ENCODE results near the gene TXNL1.

The TXNL1 gene

DNA sequence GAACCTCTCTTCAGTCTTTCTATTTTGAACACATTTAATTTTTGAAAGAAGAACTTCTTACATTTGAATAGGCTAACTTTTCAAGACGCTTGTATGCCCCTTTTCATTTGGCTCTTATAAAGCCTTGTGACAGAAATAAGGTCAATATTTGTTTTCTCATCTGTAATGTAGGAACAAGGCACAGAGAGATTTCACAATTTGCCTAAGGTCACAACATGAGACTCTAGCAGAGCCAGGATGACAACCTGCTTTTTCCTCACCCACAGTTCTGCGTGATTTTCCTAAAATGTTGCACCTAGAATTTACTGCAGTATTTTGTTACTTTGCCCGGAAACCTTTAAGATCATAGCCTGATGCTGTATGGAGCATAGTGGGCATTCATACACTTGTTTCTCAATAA lies 67.4 kb downstream of the TXNL1 start:
- no peak for DNase-seq (ENCODE audit: low spot score)

- no peak for DNase-seq (ENCODE audit: low spot score)
Observed at GRCh38 chr18:56569416-56569815, 69.0 kb downstream of the TXNL1 start.

GRCh38 chr18:56568986-56569385 lies 69.4 kb downstream of the TXNL1 start:
- DNase-seq (ENCODE audit: low spot score): no peak

DNA sequence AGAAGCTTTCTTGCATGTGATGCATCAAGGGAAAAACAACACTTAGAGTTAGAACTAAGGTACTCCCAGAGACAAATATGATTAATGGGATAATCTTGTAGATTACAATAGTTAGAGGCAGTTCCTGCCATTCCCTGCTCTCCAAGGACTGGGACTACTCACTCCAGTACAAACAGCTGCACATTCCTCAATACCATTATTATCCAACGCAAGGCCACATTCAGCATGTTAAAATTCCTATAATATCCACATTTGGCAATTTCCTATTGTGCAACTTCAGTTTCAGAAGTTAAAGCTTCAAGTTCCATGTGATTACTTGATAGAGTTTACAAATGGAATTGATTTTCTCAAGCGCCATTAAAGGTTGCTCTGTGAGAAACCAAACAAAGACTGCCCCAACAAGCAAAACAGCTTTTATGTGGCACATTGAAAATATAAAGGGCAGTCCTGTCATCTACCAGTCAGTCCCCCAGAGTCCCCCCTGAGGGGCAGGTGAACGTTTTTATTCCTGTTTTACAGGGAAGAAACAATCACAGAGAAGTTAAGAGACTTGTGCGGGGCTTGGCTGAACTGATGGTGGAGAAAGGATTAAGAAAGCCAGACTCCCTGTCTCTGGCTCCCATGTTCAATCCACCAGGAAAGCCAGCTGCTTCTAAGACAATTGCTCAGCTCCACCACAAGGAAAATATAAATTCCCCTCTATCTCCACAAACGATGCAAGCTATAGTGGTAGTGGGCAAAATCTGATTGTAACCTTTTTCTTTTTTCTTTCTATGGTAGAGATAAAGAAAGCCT lies 72.6 kb downstream of the TXNL1 start:
- DNase-seq (ENCODE audit: low spot score): no peak

- DNase-seq (ENCODE audit: low spot score): no peak
Observed at GRCh38 chr18:56565046-56565445, 73.3 kb downstream of the TXNL1 start.

GRCh38 chr18:56563568-56563967 lies 74.8 kb downstream of the TXNL1 start:
- no peak for DNase-seq (ENCODE audit: low spot score)

GRCh38 chr18:56562479-56562878 lies 75.9 kb downstream of the TXNL1 start:
- no peak for DNase-seq (ENCODE audit: low spot score)

DNA sequence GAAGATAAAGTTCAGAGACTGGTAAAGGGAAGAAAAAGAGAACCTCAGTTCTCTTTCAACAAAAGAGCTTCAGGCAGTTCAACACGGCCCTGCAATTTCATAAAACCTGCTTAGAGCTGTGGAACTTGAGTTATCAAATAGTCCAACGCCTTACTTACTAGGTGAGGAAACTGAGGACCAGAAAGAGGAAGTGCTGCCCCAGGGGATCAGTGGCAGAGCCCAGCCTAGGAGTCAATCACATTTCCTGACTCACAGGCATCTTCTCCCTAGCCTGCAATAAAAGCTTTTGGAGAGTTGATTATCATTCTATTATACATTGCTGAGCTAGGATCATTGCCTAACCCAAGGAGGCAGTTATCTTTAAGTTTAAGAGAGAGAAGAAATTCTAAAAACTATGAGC lies 77.4 kb downstream of the TXNL1 start:
- DNase-seq (ENCODE audit: low spot score): no peak

DNA sequence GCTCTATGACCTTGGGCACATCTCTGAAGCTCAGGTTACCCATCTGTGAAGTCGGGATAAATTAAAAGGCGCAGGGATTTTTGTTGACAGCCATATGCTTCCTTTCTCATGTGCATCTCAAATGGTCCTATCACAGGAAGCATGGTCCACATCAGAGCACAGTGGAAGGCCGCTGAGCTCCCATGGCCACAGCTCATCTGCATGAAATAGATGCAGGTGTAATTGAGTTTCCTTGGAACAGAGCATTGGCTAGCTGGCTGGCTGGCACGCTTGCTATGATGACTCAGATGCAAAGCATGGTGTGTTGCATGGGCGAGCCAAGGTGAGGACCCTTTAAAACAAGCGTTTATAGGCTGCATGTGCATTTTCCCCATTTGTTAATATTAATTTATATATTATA lies 79.3 kb downstream of the TXNL1 start:
- no peak for DNase-seq (ENCODE audit: low spot score)

DNA sequence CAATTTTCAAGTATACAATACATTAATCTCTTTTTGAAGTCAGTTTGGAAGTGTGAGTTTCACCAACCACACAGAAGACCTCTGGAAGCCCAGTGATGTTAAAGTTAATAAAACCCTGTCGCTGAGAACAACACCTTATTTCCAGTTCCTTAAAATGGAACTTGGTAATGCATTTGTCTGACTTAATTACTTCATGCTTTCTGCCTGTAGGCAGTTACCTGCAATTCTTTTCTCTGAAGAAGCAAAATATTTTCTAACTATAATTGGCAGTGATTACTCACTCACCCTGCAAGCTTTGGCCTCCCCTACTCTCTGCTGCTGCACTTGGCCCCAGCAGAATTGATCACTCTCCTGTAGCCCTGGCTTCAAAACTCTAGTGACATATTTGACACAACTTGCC lies 81.5 kb downstream of the TXNL1 start:
- no peak for DNase-seq (ENCODE audit: low spot score)

DNA sequence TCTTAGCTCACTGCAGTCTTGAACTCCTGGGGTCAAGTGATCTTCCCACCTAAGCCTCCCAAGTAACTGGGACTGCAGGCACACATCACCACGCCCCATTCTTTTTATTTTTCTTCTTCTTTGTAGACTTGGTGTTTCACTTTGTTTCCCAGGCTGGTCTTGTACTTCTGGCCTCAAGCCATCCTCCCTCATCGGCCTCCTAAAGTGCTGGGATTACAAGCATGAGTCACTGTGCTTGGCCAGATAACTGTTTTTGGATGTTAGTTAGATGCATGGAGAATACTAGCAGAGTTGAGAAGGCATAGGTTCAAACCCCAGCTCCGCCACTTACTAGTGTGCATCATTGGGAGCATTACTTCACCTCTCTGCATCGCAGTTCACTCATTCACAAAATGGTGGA lies 88.3 kb downstream of the TXNL1 start:
- DNase-seq (ENCODE audit: low spot score): no peak
